ENCODE data around the gene SCN8A. TPM values are rescaled to one million over a fixed set of nuclear protein-coding genes. Genes with fewer than 3 reads are reported as not detected.

The SCN8A gene
- total RNA-seq, 1 donor from 2014 or later, result 1.5 TPM

- DNase-seq, result no peak
Observed at GRCh38 chr12:51836827-51837173, 245.8 kb downstream of the SCN8A start.

DNA sequence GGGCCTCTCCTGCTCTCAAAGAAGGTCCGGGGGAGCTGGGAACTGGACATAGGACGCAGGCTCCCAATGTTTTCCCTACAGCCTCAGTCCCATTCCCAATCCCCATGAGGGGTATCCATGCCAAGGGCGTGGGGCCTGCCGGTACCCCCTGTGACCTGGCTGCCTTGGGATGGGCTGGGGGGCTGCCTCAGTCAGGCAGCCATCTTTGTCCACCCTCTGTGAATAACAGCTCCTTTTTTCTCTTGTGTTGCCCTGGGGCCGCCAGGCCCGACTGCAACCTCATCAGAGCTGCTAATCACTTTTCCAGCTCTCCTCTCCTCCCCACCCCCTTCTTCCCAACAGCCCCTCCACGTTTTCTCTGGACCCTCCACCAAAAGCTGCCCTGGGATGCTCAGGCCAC lies 246.3 kb downstream of the SCN8A start:
- no peak for DNase-seq

GRCh38 chr12:51838036-51838435 lies 247.0 kb downstream of the SCN8A start:
- DNase-seq, result no peak

DNA sequence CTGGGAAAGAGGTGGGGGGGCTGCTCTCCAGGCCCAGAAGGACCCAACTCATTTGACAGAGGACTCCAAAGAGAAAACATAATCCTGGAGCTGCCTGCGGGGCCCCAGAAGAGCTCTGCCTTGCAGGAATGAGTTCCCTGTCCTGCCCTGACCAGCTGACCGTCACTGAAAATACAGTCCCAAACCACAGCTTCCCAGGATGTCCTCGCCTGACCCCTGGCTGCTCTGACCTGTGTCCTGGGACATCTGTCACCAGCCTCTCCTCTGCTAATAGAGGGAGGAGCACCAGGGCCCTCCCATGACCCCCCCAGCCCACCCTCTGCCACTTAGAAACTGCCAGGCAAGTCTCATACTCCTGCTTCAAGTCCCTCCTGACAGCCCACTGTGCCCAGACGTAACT lies 247.7 kb downstream of the SCN8A start:
- DNase-seq, result no peak

GRCh38 chr12:51839310-51839947 lies 248.4 kb downstream of the SCN8A start:
- DNase-seq, result no peak

DNA sequence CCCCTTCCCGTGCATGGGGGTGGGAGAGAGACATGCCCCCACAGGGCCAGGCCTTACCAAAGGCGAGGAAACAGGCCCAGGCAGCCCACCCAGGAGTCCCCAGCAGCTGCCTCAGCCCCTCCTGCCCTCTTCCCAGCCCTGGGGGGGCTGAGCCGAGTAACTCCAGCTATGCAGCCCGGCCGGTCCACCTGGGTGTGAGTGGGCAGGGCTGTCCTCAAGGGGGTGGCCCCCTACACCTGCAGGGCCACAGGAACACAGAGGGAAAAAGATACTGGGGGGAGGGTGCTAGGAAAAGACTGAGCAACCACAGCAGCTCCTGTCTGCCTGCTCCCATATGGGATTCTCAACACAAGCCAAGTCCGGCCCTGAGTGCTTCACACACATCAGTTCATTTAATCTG lies 249.9 kb downstream of the SCN8A start:
- DNase-seq, result no peak

- DNase-seq, result no peak
Observed at GRCh38 chr12:51841727-51842126, 250.7 kb downstream of the SCN8A start.

DNA sequence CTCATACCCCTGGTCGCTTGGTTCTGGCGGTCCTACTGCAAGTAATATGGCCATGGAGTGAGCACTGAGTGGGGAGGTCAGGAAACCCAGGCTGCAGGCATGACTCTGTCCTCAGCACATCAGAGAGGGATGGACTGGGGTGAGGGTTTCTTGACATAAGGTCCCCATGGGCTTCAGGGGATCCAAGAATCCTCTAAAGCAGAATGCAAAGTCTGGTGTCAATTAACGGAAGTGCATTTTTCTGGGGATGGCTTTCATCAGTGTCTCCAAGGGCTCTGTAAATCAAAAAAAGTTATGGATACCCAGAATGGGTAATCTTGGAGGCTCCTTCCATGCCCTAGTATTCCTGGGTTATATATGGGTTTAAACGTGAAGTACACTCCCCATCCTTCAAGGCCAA lies 253.8 kb downstream of the SCN8A start:
- no peak for DNase-seq

DNA sequence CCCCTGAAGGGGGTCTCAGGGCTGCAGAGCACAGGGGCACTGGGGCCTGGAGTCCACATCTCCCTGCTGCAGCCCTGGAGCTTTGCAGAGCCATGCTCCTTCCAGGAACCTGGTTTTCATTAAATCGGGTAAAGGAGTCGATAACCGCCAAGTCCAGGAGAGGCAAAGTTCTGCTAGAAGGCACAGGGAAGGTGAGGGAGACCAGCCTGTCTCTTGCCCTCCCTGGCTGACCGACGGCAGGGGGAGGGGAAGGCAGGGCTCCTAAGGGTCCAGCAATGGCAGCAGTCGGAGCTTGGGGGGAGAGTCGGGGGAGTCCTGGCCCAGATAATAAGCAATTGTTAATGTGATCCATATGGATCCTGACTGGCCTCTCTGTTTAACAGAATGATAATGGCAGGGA lies 254.4 kb downstream of the SCN8A start:
- no peak for DNase-seq

DNA sequence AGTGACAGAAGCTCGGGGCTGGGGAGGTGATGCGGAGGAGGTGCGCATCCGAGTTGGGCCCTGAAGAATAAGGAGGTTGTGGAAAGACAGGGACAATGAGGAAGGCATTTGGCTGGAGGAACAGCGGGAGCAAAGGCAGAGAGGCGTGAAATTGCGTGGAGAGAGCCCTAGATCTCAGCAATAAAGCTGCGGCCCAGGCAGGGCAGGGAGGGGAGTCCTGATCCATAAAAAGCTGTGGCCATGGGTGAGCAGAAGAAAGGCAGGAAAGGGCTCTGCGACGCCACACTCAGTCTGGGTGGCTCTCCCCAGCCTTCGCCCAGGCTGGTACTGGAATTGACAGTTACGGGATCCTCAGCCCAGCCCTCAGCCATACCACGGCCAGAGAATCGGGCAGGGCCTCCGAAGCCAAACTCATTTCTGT lies 255.2 kb downstream of the SCN8A start:
- no peak for DNase-seq

DNA sequence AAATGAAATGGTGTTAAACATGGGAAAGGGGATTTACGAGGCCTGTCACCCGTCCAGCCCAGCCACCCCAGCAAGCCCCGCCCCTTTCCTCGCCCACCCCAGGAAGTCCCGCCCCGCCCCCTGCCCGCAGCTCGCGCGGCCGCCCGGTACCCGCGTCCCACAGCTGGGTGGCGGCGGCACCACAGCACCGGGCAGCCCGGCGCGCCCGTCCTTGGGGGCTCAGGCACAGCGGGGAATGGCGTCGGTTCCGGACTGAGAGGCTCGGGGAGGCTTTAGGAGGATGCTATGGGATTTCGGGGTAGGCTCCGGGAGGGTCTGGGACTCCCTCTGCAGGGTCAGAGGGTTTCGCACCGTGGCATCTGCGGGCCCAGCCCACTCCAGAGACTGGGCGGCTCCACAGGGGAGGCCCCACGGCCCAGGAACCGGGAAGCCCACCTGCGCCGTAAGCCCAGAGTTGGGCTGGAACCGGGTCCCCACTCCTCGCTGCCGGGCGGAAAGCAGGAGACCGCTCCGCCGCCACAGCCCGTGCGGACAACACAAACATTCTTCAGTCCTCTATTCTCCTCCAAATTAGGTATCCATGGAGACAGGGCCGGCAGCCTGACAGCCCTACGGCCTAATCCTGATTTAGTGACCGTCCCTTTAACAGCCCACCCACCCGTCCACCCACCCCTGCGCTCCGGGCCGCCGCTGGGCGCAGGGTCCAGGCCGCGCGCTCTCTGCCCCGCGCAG lies 256.0 kb downstream of the SCN8A start:
- peak; percentile 30 for DNase-seq

DNA sequence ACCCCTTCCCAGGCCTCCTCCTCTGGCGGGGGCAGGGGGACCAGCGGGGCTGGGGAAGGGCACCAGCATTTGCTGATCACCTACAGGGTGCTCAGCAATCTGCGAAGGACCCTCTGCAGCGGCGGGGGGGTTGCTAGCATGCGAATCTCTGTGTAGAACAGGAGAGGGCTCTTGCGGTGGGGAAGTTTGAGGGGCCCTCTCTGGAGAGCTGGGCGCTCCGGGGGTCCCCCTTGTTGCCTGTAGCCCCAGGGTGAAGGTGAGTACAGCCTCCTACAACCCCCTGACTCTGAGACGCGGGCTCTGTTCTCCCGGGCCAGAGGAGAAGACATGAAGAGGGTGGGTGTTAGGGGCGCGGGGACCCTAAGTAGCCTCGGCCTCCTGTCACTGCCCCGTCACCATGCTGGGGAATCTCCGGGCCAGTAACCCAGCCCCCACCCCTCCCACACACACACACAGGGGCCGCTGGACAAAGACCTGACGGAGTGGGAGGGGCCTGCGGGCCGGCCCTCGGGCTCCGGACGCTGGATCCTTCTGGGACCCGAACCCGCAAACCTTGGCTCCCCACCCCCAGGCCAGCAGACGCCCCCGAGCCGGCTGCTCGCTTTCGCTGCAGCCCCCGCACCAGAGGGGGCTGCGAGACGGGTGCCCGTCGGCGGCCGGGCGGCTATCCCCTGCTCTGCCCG lies 256.8 kb downstream of the SCN8A start:
- peak; percentile 26 for DNase-seq

- DNase-seq, result no peak
Observed at GRCh38 chr12:51848326-51848727, 257.3 kb downstream of the SCN8A start, which contains the start of gene FIGNL2. Gene FIGNL2 (minus strand): TSS chr12:51848718. CDS start chr12:51822413, 26,305 bp downstream.

GRCh38 chr12:51848841-51849735 lies 258.1 kb downstream of the SCN8A start:
- peak; percentile 17 for DNase-seq

- no peak for DNase-seq
Observed at GRCh38 chr12:51850081-51850964, 259.3 kb downstream of the SCN8A start.

GRCh38 chr12:51850965-51851299 lies 259.9 kb downstream of the SCN8A start:
- no peak for DNase-seq

DNA sequence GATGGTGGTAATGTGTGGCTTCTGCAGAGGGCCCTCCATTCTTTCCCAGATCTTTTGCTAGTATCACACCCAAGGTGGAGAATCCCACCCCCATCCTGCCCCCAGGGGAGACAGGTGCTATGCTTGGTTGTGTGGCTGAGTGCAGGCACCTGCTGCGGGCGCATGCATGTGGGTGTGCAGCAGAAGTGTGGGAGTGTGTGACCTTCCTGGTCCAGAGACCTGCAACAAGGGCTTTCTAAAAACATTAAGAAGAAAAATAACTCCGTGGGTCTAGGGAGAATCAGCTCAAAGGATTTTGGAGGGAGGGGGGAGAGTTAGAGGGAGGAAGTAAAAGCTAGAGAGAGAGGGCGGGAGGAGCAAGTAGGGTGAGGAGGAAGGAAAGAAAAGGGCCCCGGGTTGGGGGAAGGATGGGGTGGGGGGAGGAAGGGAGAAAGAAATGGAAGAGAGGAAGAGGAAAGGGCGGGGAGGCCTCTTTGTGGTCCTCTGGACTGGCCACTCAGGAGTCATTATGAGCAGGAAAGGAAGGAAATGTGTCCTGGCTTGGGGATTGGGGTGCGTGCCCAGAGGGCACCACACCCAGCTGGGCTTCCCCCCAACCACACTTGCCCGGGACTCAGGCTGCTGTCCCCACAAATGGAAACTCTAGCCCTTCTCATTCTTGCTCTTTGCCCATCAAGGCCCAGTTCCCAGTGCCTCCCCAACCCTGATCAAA lies 260.5 kb downstream of the SCN8A start:
- DNase-seq, result no peak

GRCh38 chr12:51852404-51853137 lies 261.5 kb downstream of the SCN8A start:
- DNase-seq, result no peak

GRCh38 chr12:51855586-51856428 lies 264.8 kb downstream of the SCN8A start:
- peak; percentile 53 for DNase-seq

DNA sequence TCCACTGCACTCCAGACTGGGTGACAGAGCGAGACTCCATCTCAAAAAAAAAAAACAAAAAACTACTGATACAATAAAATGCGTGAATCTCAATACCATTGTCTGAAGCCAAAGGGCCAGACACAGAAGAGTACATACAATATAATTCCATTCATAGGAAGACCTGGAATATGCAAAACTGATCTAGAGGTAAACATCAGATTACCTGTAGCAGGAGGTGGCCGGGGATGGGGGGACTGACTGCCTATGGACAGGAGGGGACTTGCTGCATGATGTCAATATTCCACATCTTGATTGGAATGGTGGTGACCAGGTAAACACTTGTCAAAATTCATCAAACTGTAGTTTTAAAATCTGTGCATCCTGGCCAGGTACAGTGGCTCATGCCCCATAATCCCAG lies 270.0 kb downstream of the SCN8A start:
- DNase-seq, result no peak
